NCI-H2227 (cell line): Measurements from ENCODE around the gene NMNAT2.

Experiments
- DNase-seq: peaks from one replicate; lab custom pipeline; 2025; ENCODE audit not compliant: unreplicated experiment; lab: John Stamatoyannopoulos, UW

The NMNAT2 gene

GRCh38 chr1:183215936-183216335 lies 202.2 kb downstream of the NMNAT2 start:
- DNase-seq, result no peak

GRCh38 chr1:183215076-183215720 lies 203.0 kb downstream of the NMNAT2 start:
- no peak for DNase-seq

GRCh38 chr1:183214021-183214970 lies 203.9 kb downstream of the NMNAT2 start:
- no peak for DNase-seq

GRCh38 chr1:183212870-183213269 lies 205.3 kb downstream of the NMNAT2 start:
- DNase-seq, result no peak

DNA sequence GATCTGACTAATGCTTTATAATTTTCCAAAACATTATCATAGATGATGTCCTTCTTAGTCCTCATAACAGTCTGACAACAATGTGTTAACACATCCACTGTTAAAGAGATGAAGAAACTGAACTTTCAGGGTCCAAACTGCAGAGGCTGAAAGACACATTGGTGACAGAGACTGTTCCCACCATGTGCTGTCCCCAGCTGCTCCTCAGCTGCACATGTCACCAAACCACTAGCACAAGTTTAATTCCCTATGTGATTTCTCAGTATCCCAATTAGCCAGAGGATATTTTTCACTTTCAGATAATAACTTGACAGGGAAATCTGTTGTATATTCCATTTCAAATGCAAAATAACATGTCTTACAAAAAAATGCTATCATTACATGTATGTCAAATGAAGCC lies 207.5 kb downstream of the NMNAT2 start:
- DNase-seq, result no peak

- no peak for DNase-seq
These were observed 208.5 kb downstream of the NMNAT2 start for GRCh38 chr1:183209533-183210158.

- no peak for DNase-seq
These were observed 211.6 kb downstream of the NMNAT2 start for GRCh38 chr1:183206538-183207122.

GRCh38 chr1:183205196-183205781 lies 212.9 kb downstream of the NMNAT2 start:
- DNase-seq, result no peak

GRCh38 chr1:183203094-183203493 lies 215.1 kb downstream of the NMNAT2 start:
- no peak for DNase-seq

- DNase-seq, result no peak
These were observed 217.7 kb downstream of the NMNAT2 start for GRCh38 chr1:183200451-183200850.

- no peak for DNase-seq
These were observed 218.9 kb downstream of the NMNAT2 start for GRCh38 chr1:183199304-183199703.

GRCh38 chr1:183198463-183198862 lies 219.7 kb downstream of the NMNAT2 start:
- no peak for DNase-seq
